Glutamatergic neuron (in vitro differentiated cells): ENCODE results near the gene FOXL1. TPM values are rescaled to one million over a fixed set of nuclear protein-coding genes. Genes with fewer than 3 reads are reported as not detected.

Source experiments
- DNase-seq: peaks from one replicate; pipeline ENCODE4 v3.0.0; 2022
- H3K27ac Mint-ChIP-seq: one replicate; pipeline ENCODE4 v1.8.0; 2020; ENCODE audit warnings: mild to moderate bottlenecking, mixed read lengths, inconsistent platforms; ENCODE audit not compliant: unreplicated experiment
- H3K27me3 Mint-ChIP-seq: one replicate; pipeline ENCODE4 v1.8.0; 2020; ENCODE audit warnings: mild to moderate bottlenecking, moderate library complexity, mixed read lengths, inconsistent platforms; ENCODE audit not compliant: unreplicated experiment
- H3K36me3 Mint-ChIP-seq: one replicate; pipeline ENCODE4 v1.8.0; 2020; ENCODE audit warnings: mild to moderate bottlenecking, mixed read lengths, inconsistent platforms; ENCODE audit not compliant: unreplicated experiment
- H3K4me1 Mint-ChIP-seq: one replicate; pipeline ENCODE4 v1.8.0; 2020; ENCODE audit warnings: mild to moderate bottlenecking, low read depth, mixed read lengths, inconsistent platforms; ENCODE audit not compliant: unreplicated experiment
- H3K4me3 Mint-ChIP-seq: one replicate; pipeline ENCODE4 v1.8.0; 2020; ENCODE audit warnings: mild to moderate bottlenecking, mixed read lengths, inconsistent platforms; ENCODE audit not compliant: unreplicated experiment
- H3K9me3 Mint-ChIP-seq: one replicate; pipeline ENCODE4 v1.8.0; 2020; ENCODE audit warnings: mild to moderate bottlenecking, moderate library complexity, mixed read lengths, inconsistent platforms; ENCODE audit not compliant: unreplicated experiment
- CTCF ChIP-seq: fragments of 200-600 bp; sonication (generic); IDR thresholded peaks from one replicate; pipeline ENCODE4 v1.5.0; 2021; ENCODE audit not compliant: partially characterized antibody, unreplicated experiment
- total RNA-seq: library from RNA; stranded (reverse); fragmentation: NEBNext Ultra II Directional; extraction: Animal tissue kit (Norgen Biotek cat#: 25700); gene quantifications from one replicate; pipeline ENCODE4 v1.2.1, GENCODE V29; 2021; ENCODE audit not compliant: unreplicated experiment

FOXL1 gene
- total RNA-seq, 1 donor from 2014 or later = not detected

GRCh38 chr16:86622700-86623615 is 44.6 kb downstream of the FOXL1 start:
- no peak for DNase-seq
- H3K4me1 Mint-ChIP-seq = no peaks in the 10 kb centered on the region
- H3K9me3 Mint-ChIP-seq = peaks cover 9% of the 10 kb centered on the region
- no peak overlapping the region for H3K27ac Mint-ChIP-seq
- no peak for TF ChIP-seq CTCF
- no peak overlapping the region for H3K4me3 Mint-ChIP-seq
- peaks cover 4% of the 10 kb centered on the region for H3K36me3 Mint-ChIP-seq
- peaks cover 2% of the 10 kb centered on the region for H3K27me3 Mint-ChIP-seq

- TF ChIP-seq CTCF = no peak
- Mint-ChIP-seq H3K27me3 (peaks cover 2% of the 10 kb centered on the region), H3K27ac (no peak overlapping the region), H3K9me3 (peaks cover 9% of the 10 kb centered on the region), H3K4me3 (no peak overlapping the region), H3K36me3 (peaks cover 4% of the 10 kb centered on the region), H3K4me1 (no peaks in the 10 kb centered on the region)
- no peak for DNase-seq
These were observed 46.7 kb downstream of the FOXL1 start for GRCh38 chr16:86625029-86625428.

GRCh38 chr16:86625821-86626220 is 47.5 kb downstream of the FOXL1 start:
- Mint-ChIP-seq H3K27me3 (peaks cover 2% of the 10 kb centered on the region), H3K27ac (no peak overlapping the region), H3K36me3 (peaks cover 4% of the 10 kb centered on the region), H3K4me1 (no peaks in the 10 kb centered on the region), H3K9me3 (peaks cover 5% of the 10 kb centered on the region), H3K4me3 (no peak overlapping the region)
- TF ChIP-seq CTCF = no peak
- no peak for DNase-seq

- Mint-ChIP-seq H3K36me3 (peaks cover 4% of the 10 kb centered on the region), H3K4me3 (no peak overlapping the region), H3K4me1 (no peaks in the 10 kb centered on the region), H3K9me3 (peaks cover 5% of the 10 kb centered on the region), H3K27ac (no peak overlapping the region), H3K27me3 (peaks cover 2% of the 10 kb centered on the region)
- no peak for DNase-seq
- no peak for TF ChIP-seq CTCF
These were observed 47.9 kb downstream of the FOXL1 start for GRCh38 chr16:86626284-86626683.

GRCh38 chr16:86626966-86627365 is 48.6 kb downstream of the FOXL1 start:
- peaks cover 4% of the 10 kb centered on the region for H3K9me3 Mint-ChIP-seq
- no peak overlapping the region for H3K27ac Mint-ChIP-seq
- H3K4me1 Mint-ChIP-seq = no peaks in the 10 kb centered on the region
- H3K36me3 Mint-ChIP-seq = peaks cover 4% of the 10 kb centered on the region
- TF ChIP-seq CTCF = no peak
- DNase-seq = no peak
- H3K4me3 Mint-ChIP-seq = no peak overlapping the region
- H3K27me3 Mint-ChIP-seq = peaks cover 2% of the 10 kb centered on the region
